ENCODE results near the gene ZNF804B.

DNA sequence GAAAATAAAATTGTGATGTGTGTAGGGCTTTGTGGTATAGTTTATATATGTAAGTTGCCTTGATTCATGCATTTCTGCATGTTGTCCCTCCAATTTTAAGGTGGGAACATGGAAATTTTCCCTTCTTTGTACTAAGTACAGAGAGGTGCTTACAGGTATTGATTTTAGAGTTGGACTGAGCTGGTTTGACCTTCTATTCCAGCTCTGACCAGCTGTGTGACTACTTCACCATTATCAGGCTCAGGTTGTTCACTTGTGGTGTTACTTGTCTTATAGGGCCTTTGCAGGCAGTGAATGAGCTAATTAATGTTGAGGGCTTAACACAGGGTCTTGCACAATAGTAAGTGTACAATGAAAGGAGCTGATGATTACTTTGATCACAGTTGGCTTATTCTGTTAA is 16.3 kb downstream of the ZNF804B start:
- TF ChIP-seq RAD21 (IDR thresholded peaks at IDR 0.05) (no peak), GABPA (IDR thresholded peaks at IDR 0.05 in 1 of 2, conservative IDR thresholded peaks at IDR 0.05 in 1 of 2) (no peak), YY1 (IDR thresholded peaks at IDR 0.05) (no peak), JUND (IDR thresholded peaks at IDR 0.05) (no peak), FOXA2 (IDR thresholded peaks at IDR 0.05) (no peak), TAF1 (conservative IDR thresholded peaks at IDR 0.05) (no peak), FOXA1 (IDR thresholded peaks at IDR 0.05) (no peak), SP1 (IDR thresholded peaks at IDR 0.05) (no peak), EGR1 (IDR thresholded peaks at IDR 0.05; ENCODE audit: low read depth in 2 of 2) (no peak)
- TF ChIP-seq, protein P1, sequence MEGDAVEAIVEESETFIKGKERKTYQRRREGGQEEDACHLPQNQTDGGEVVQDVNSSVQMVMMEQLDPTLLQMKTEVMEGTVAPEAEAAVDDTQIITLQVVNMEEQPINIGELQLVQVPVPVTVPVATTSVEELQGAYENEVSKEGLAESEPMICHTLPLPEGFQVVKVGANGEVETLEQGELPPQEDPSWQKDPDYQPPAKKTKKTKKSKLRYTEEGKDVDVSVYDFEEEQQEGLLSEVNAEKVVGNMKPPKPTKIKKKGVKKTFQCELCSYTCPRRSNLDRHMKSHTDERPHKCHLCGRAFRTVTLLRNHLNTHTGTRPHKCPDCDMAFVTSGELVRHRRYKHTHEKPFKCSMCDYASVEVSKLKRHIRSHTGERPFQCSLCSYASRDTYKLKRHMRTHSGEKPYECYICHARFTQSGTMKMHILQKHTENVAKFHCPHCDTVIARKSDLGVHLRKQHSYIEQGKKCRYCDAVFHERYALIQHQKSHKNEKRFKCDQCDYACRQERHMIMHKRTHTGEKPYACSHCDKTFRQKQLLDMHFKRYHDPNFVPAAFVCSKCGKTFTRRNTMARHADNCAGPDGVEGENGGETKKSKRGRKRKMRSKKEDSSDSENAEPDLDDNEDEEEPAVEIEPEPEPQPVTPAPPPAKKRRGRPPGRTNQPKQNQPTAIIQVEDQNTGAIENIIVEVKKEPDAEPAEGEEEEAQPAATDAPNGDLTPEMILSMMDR (IDR thresholded peaks at IDR 0.05; ENCODE audit: low read depth, low read length, missing input control): no peak
- TF ChIP-seq, protein P2, sequence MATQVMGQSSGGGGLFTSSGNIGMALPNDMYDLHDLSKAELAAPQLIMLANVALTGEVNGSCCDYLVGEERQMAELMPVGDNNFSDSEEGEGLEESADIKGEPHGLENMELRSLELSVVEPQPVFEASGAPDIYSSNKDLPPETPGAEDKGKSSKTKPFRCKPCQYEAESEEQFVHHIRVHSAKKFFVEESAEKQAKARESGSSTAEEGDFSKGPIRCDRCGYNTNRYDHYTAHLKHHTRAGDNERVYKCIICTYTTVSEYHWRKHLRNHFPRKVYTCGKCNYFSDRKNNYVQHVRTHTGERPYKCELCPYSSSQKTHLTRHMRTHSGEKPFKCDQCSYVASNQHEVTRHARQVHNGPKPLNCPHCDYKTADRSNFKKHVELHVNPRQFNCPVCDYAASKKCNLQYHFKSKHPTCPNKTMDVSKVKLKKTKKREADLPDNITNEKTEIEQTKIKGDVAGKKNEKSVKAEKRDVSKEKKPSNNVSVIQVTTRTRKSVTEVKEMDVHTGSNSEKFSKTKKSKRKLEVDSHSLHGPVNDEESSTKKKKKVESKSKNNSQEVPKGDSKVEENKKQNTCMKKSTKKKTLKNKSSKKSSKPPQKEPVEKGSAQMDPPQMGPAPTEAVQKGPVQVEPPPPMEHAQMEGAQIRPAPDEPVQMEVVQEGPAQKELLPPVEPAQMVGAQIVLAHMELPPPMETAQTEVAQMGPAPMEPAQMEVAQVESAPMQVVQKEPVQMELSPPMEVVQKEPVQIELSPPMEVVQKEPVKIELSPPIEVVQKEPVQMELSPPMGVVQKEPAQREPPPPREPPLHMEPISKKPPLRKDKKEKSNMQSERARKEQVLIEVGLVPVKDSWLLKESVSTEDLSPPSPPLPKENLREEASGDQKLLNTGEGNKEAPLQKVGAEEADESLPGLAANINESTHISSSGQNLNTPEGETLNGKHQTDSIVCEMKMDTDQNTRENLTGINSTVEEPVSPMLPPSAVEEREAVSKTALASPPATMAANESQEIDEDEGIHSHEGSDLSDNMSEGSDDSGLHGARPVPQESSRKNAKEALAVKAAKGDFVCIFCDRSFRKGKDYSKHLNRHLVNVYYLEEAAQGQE (IDR thresholded peaks at IDR 0.05): no peak
- TF ChIP-seq, protein P3, sequence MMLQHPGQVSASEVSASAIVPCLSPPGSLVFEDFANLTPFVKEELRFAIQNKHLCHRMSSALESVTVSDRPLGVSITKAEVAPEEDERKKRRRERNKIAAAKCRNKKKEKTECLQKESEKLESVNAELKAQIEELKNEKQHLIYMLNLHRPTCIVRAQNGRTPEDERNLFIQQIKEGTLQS (IDR thresholded peaks at IDR 0.05): no peak
- TF ChIP-seq, protein P4, sequence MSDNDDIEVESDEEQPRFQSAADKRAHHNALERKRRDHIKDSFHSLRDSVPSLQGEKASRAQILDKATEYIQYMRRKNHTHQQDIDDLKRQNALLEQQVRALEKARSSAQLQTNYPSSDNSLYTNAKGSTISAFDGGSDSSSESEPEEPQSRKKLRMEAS (IDR thresholded peaks at IDR 0.05): no peak

All from liver (tissue), 3 donors.